Mammary epithelial cell (primary cell): ENCODE data around the gene BAZ1A.

Experiments
- EZH2 ChIP-seq: IDR thresholded peaks from 2 replicates; pipeline ENCODE4 v1.6.1; 2012; ENCODE audit warnings: low read length, inconsistent platforms, borderline replicate concordance
- TF ChIP-seq, protein P1 (sequence below), 2 donors: IDR thresholded peaks in 1 of 2; conservative IDR thresholded peaks in 1 of 2; 2 replicates each; pipeline ENCODE4 v1.5.1; 2011 to 2012; ENCODE audit warnings: inconsistent platforms in 2 of 2, low read length in 2 of 2, mild to moderate bottlenecking in 2 of 2, control low read depth in 1 of 2, low read depth in 1 of 2; ENCODE audit not compliant: insufficient read depth in 1 of 2; ENCODE audit errors: extremely low read depth in 1 of 2

DNA sequence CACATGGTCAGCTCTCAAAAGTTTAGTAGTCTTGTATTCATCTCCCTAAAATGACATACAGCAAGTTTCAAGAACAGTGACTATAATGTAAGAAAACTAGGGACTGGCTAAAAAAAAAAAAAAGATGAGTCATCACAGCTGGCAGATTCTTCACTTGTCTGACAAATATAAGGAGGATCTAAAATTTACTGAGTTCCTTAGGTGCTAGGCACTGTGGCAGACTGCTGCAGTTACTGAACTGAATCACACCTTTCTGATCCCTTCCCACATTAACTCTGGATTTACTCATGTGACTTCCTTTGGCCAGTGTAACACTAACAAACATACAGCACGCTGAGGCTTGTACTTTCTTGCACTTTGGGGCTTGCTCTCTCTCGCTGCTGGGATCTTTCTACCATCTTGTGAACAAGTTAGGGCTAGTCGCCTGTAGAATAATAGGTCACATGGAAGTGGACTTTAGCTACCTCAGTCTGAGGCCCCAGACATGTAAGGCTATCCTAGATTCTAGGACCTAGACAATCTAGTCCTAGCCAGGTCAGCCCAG is 32.1 kb downstream of the BAZ1A start:
- TF ChIP-seq, protein P1, sequence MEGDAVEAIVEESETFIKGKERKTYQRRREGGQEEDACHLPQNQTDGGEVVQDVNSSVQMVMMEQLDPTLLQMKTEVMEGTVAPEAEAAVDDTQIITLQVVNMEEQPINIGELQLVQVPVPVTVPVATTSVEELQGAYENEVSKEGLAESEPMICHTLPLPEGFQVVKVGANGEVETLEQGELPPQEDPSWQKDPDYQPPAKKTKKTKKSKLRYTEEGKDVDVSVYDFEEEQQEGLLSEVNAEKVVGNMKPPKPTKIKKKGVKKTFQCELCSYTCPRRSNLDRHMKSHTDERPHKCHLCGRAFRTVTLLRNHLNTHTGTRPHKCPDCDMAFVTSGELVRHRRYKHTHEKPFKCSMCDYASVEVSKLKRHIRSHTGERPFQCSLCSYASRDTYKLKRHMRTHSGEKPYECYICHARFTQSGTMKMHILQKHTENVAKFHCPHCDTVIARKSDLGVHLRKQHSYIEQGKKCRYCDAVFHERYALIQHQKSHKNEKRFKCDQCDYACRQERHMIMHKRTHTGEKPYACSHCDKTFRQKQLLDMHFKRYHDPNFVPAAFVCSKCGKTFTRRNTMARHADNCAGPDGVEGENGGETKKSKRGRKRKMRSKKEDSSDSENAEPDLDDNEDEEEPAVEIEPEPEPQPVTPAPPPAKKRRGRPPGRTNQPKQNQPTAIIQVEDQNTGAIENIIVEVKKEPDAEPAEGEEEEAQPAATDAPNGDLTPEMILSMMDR (conservative IDR thresholded peaks at IDR 0.05 in 1 of 2, IDR thresholded peaks at IDR 0.05 in 1 of 2; ENCODE audit: extremely low read depth in 1 of 2, insufficient read depth in 1 of 2, low read depth in 1 of 2, low read length in 2 of 2), result no peak
- TF ChIP-seq EZH2, result no peak
